ENCODE measurements around the gene RAD23B. TPM values are rescaled to one million over a fixed set of nuclear protein-coding genes. Genes with fewer than 3 reads are reported as not detected.

RAD23B gene
- polyA plus RNA-seq, 3 donors, result 21.6 to 50.0 (median 24.7) TPM

GRCh38 chr9:107323836-107324585 is 40.9 kb downstream of the RAD23B start:
- H3K4me3 Mint-ChIP-seq, result no peak overlapping the region
- Histone ChIP-seq H3K9ac (ENCODE audit: insufficient read depth, low read length, poor library complexity, severe bottlenecking) (no peak overlapping the region), H3K36me3 (replicated peaks in 1 of 2; ENCODE audit: control insufficient read depth in 1 of 2, insufficient read depth in 2 of 2, low read length in 2 of 2) (peaks cover 70 to 92% of the 10 kb centered on the region in 2 donors), H3K9me3 (replicated peaks in 1 of 2; ENCODE audit: control insufficient read depth in 1 of 2, insufficient read depth in 1 of 2, low read length in 2 of 2) (no peaks in the 10 kb centered on the region), H3K27me3 (ENCODE audit: control insufficient read depth in 2 of 2, insufficient read depth in 2 of 2, low read length in 2 of 2) (no peaks in the 10 kb centered on the region), H3K4me2 (replicated peaks; ENCODE audit: extremely low read depth, low read length, poor library complexity, severe bottlenecking) (no peak overlapping the region), H4K20me1 (ENCODE audit: insufficient read depth, low read length) (peaks cover 80% of the 10 kb centered on the region), H3K4me1 (ENCODE audit: control insufficient read depth in 1 of 2, insufficient read depth in 2 of 2, low read length in 2 of 2) (peaks cover 5 to 20% of the 10 kb centered on the region in 2 donors), H3K79me2 (ENCODE audit: insufficient read depth, low read length) (peaks cover 63% of the 10 kb centered on the region), H3K4me3 (replicated peaks in 1 of 3; ENCODE audit: low read depth in 2 of 3, low read length in 3 of 3) (no peak overlapping the region), H3K27ac (ENCODE audit: low read depth in 1 of 2, low read length in 2 of 2) (peak overlapping the region in 1 of 2 donors; percentile 63), H2AFZ (ENCODE audit: insufficient read depth, low read depth, low read length, poor library complexity, severe bottlenecking) (no peak overlapping the region)
- peaks cover 22% of the 10 kb centered on the region for H3K4me1 Mint-ChIP-seq
- TF ChIP-seq, protein P1, sequence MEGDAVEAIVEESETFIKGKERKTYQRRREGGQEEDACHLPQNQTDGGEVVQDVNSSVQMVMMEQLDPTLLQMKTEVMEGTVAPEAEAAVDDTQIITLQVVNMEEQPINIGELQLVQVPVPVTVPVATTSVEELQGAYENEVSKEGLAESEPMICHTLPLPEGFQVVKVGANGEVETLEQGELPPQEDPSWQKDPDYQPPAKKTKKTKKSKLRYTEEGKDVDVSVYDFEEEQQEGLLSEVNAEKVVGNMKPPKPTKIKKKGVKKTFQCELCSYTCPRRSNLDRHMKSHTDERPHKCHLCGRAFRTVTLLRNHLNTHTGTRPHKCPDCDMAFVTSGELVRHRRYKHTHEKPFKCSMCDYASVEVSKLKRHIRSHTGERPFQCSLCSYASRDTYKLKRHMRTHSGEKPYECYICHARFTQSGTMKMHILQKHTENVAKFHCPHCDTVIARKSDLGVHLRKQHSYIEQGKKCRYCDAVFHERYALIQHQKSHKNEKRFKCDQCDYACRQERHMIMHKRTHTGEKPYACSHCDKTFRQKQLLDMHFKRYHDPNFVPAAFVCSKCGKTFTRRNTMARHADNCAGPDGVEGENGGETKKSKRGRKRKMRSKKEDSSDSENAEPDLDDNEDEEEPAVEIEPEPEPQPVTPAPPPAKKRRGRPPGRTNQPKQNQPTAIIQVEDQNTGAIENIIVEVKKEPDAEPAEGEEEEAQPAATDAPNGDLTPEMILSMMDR (IDR thresholded peaks at IDR 0.05), result no peak
- peaks cover 69 to 88% of the 10 kb centered on the region in 2 donors for H3K36me3 Mint-ChIP-seq
- H3K27me3 Mint-ChIP-seq (ENCODE audit: low read depth in 3 of 3), result no peaks in the 10 kb centered on the region
- peak overlapping the region; percentile 16 to 84 (median 64) for H3K27ac Mint-ChIP-seq
- peak; percentile 18 to 87 (median 32) for DNase-seq
- intact Hi-C loops (cut with micrococcal nuclease), result no loop called here
- H3K9me3 Mint-ChIP-seq, result peaks cover 0 to 3% (median 0%) of the 10 kb centered on the region in 7 donors
- no CpG with 5 or more reads among the region's 4 CpGs for WGBS (ENCODE audit: insufficient coverage)

- Histone ChIP-seq H3K4me1 (ENCODE audit: control insufficient read depth in 1 of 2, insufficient read depth in 2 of 2, low read length in 2 of 2) (peaks cover 5 to 20% of the 10 kb centered on the region in 2 donors), H4K20me1 (ENCODE audit: insufficient read depth, low read length) (peaks cover 71% of the 10 kb centered on the region), H3K9me3 (replicated peaks in 1 of 2; ENCODE audit: control insufficient read depth in 1 of 2, insufficient read depth in 1 of 2, low read length in 2 of 2) (no peaks in the 10 kb centered on the region), H3K4me2 (replicated peaks; ENCODE audit: extremely low read depth, low read length, poor library complexity, severe bottlenecking) (no peak overlapping the region), H3K79me2 (ENCODE audit: insufficient read depth, low read length) (peaks cover 48% of the 10 kb centered on the region), H3K9ac (ENCODE audit: insufficient read depth, low read length, poor library complexity, severe bottlenecking) (no peak overlapping the region), H3K27ac (ENCODE audit: low read depth in 1 of 2, low read length in 2 of 2) (no peak overlapping the region), H2AFZ (ENCODE audit: insufficient read depth, low read depth, low read length, poor library complexity, severe bottlenecking) (no peak overlapping the region), H3K4me3 (replicated peaks in 1 of 3; ENCODE audit: low read depth in 2 of 3, low read length in 3 of 3) (no peak overlapping the region), H3K27me3 (ENCODE audit: control insufficient read depth in 2 of 2, insufficient read depth in 2 of 2, low read length in 2 of 2) (no peaks in the 10 kb centered on the region), H3K36me3 (replicated peaks in 1 of 2; ENCODE audit: control insufficient read depth in 1 of 2, insufficient read depth in 2 of 2, low read length in 2 of 2) (peaks cover 69 to 92% of the 10 kb centered on the region in 2 donors)
- no CpG with 5 or more reads among the region's 1 CpG for WGBS (ENCODE audit: insufficient coverage)
- Mint-ChIP-seq H3K36me3 (peaks cover 73 to 86% of the 10 kb centered on the region in 2 donors), H3K4me1 (peaks cover 22% of the 10 kb centered on the region), H3K27ac (peak overlapping the region in 1 of 7 donors; percentile 34), H3K9me3 (peaks cover 0 to 3% (median 0%) of the 10 kb centered on the region in 7 donors), H3K4me3 (no peak overlapping the region), H3K27me3 (ENCODE audit: low read depth in 3 of 3) (no peaks in the 10 kb centered on the region)
- TF ChIP-seq, protein P1 (IDR thresholded peaks at IDR 0.05), result no peak
- intact Hi-C loops (cut with micrococcal nuclease), result no loop called here
- DNase-seq, result no peak
These were observed 42.8 kb downstream of the RAD23B start for GRCh38 chr9:107325842-107326241.

Data from CD14-positive monocyte (primary cell).